ENCODE data around the gene TNP1.

Gene TNP1

DNA sequence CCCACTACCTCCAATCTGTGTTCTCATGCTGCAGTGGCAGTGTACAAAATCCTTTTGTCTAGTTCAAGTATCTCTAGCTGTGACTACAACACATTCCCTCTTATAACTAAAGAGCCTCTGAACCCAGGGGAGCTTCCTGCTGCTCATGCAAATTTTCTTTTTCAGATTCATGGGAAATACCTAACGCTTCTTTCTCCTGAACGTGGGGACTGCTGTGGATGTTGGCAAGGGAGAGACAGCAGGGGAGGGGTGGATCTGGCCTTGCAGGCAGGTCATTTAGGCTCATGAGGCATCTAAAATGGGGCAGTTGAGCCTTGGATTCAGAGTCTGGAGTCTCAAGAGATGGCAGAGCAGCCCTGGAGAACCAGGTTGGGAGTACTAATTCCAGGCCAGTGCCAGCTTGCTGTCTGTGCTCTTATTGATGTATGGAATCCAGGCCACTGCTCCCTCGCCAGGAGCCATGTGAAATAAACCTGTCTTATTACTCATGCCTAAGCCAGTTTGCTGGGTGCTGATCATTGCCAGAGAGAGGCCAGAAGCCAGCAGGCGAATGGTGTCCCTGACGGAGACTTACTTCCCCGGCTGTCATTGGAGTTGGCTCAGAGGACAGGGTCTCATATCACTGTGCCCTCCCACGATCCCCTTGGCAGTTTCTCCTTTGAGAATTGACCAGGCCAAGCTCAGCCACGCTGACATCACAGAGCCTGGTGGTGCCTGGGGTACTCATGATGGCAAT is 29.2 kb upstream of the TNP1 start:
- no peak overlapping the region for H3K27ac ChIP-seq (ENCODE audit: insufficient read depth, low read length, poor library complexity, severe bottlenecking)
- no peaks in the 10 kb centered on the region for H3K27me3 ChIP-seq (replicated peaks; ENCODE audit: control insufficient read depth, insufficient read depth, low read length, poor library complexity, severe bottlenecking)

DNA sequence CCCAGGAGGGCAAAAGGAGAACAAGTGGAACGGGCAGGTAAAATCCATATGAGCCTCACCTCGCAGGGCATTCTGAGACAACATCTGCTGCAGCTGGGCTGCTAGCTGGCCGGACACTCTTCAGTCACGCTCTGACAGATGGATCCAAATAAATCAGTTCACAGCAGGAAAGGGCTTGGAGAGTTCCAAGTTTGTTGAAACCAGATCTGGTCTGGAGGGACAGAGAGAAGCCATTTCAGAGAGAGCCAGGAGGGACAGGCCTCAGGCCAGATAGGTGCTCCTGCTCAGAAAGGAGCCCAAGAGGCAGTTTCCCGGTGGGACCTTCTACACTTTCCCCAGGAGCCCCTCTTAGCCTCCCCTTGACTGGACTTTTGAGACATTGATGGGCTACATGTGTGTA is 28.2 kb upstream of the TNP1 start:
- no peaks in the 10 kb centered on the region for H3K9me3 ChIP-seq (ENCODE audit: control insufficient read depth, low read length)

More for the DNA sequence above, 29.2 kb upstream of the TNP1 start:
- Histone ChIP-seq H3K36me3 (ENCODE audit: control insufficient read depth, insufficient read depth, low read length) (no peaks in the 10 kb centered on the region), H3K4me3 (ENCODE audit: insufficient read depth, low read depth, low read length, poor library complexity, severe bottlenecking) (no peak overlapping the region), H3K9me3 (ENCODE audit: control insufficient read depth, low read length) (no peaks in the 10 kb centered on the region), H3K4me1 (ENCODE audit: control insufficient read depth, insufficient read depth, low read length, poor library complexity, severe bottlenecking) (no peaks in the 10 kb centered on the region)
- DNase-seq, result no peak

DNA sequence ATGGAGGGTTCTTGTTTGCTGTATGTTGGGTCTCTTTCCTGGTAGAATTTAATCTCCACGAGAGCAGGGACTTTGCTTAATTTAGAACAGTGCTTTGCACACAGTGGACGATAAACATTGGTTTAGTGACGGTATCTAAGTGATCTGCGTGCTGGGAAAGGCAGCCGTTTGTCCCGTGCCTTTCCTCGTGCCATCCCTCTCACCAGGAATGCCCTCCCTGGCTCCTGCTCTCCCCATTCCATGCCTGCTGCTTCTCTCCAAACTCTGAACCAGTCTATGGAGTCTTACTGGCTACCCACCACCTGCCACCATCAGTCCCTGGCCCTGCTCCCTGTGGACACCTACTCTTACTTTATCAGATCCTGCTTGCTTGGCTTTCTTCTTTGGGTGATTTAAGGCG is 27.3 kb upstream of the TNP1 start:
- H3K27ac ChIP-seq (ENCODE audit: insufficient read depth, low read length, poor library complexity, severe bottlenecking), result no peak overlapping the region
- no peaks in the 10 kb centered on the region for H3K27me3 ChIP-seq (replicated peaks; ENCODE audit: control insufficient read depth, insufficient read depth, low read length, poor library complexity, severe bottlenecking)
- no peaks in the 10 kb centered on the region for H3K4me1 ChIP-seq (ENCODE audit: control insufficient read depth, insufficient read depth, low read length, poor library complexity, severe bottlenecking)
- no peak overlapping the region for H3K4me3 ChIP-seq (ENCODE audit: insufficient read depth, low read depth, low read length, poor library complexity, severe bottlenecking)
- H3K36me3 ChIP-seq (ENCODE audit: control insufficient read depth, insufficient read depth, low read length), result no peaks in the 10 kb centered on the region
- no peak for DNase-seq
- H3K9me3 ChIP-seq (ENCODE audit: control insufficient read depth, low read length), result no peaks in the 10 kb centered on the region

More for the DNA sequence above, 28.2 kb upstream of the TNP1 start:
- no peaks in the 10 kb centered on the region for H3K4me1 ChIP-seq (ENCODE audit: control insufficient read depth, insufficient read depth, low read length, poor library complexity, severe bottlenecking)
- no peaks in the 10 kb centered on the region for H3K27me3 ChIP-seq (replicated peaks; ENCODE audit: control insufficient read depth, insufficient read depth, low read length, poor library complexity, severe bottlenecking)
- H3K4me3 ChIP-seq (ENCODE audit: insufficient read depth, low read depth, low read length, poor library complexity, severe bottlenecking), result no peak overlapping the region
- no peak for DNase-seq
- H3K27ac ChIP-seq (ENCODE audit: insufficient read depth, low read length, poor library complexity, severe bottlenecking), result no peak overlapping the region
- H3K36me3 ChIP-seq (ENCODE audit: control insufficient read depth, insufficient read depth, low read length), result no peaks in the 10 kb centered on the region

- DNase-seq, result no peak
- no peaks in the 10 kb centered on the region for H3K4me1 ChIP-seq (ENCODE audit: control insufficient read depth, insufficient read depth, low read length, poor library complexity, severe bottlenecking)
- no peaks in the 10 kb centered on the region for H3K27me3 ChIP-seq (replicated peaks; ENCODE audit: control insufficient read depth, insufficient read depth, low read length, poor library complexity, severe bottlenecking)
- no peaks in the 10 kb centered on the region for H3K36me3 ChIP-seq (ENCODE audit: control insufficient read depth, insufficient read depth, low read length)
- no peaks in the 10 kb centered on the region for H3K9me3 ChIP-seq (ENCODE audit: control insufficient read depth, low read length)
- H3K27ac ChIP-seq (ENCODE audit: insufficient read depth, low read length, poor library complexity, severe bottlenecking), result no peak overlapping the region
- H3K4me3 ChIP-seq (ENCODE audit: insufficient read depth, low read depth, low read length, poor library complexity, severe bottlenecking), result no peak overlapping the region
These were observed 25.3 kb upstream of the TNP1 start for GRCh38 chr2:216885117-216885553.

- H3K36me3 ChIP-seq (ENCODE audit: control insufficient read depth, insufficient read depth, low read length), result no peaks in the 10 kb centered on the region
- no peak for DNase-seq
- no peak overlapping the region for H3K27ac ChIP-seq (ENCODE audit: insufficient read depth, low read length, poor library complexity, severe bottlenecking)
- no peaks in the 10 kb centered on the region for H3K9me3 ChIP-seq (ENCODE audit: control insufficient read depth, low read length)
- H3K4me1 ChIP-seq (ENCODE audit: control insufficient read depth, insufficient read depth, low read length, poor library complexity, severe bottlenecking), result no peaks in the 10 kb centered on the region
- no peak overlapping the region for H3K4me3 ChIP-seq (ENCODE audit: insufficient read depth, low read depth, low read length, poor library complexity, severe bottlenecking)
- H3K27me3 ChIP-seq (replicated peaks; ENCODE audit: control insufficient read depth, insufficient read depth, low read length, poor library complexity, severe bottlenecking), result no peaks in the 10 kb centered on the region
These were observed 24.5 kb upstream of the TNP1 start for GRCh38 chr2:216884347-216884746.

DNA sequence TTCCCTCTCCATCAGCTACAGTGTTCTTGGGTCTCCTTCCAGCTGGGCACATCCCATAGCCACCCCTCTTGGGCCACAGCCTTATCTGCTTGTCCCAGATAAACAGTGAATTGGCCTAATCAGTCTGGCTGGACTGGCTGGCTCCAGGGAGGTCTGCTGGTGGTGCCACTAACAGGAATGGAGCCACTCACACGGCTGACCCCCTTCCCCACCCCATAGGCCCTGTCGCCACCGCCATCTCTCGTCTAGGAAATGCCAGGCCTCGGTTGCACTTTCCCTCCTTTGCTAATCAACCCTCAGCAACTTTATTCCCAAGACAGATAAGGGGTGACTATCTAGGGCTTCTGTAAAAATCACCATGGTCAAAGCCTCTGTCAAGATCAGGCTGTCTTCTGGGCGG is 23.0 kb upstream of the TNP1 start:
- no peak overlapping the region for H3K4me3 ChIP-seq (ENCODE audit: insufficient read depth, low read depth, low read length, poor library complexity, severe bottlenecking)
- no peaks in the 10 kb centered on the region for H3K36me3 ChIP-seq (ENCODE audit: control insufficient read depth, insufficient read depth, low read length)
- no peaks in the 10 kb centered on the region for H3K9me3 ChIP-seq (ENCODE audit: control insufficient read depth, low read length)
- no peaks in the 10 kb centered on the region for H3K4me1 ChIP-seq (ENCODE audit: control insufficient read depth, insufficient read depth, low read length, poor library complexity, severe bottlenecking)
- no peak for DNase-seq
- no peak overlapping the region for H3K27ac ChIP-seq (ENCODE audit: insufficient read depth, low read length, poor library complexity, severe bottlenecking)
- H3K27me3 ChIP-seq (replicated peaks; ENCODE audit: control insufficient read depth, insufficient read depth, low read length, poor library complexity, severe bottlenecking), result no peaks in the 10 kb centered on the region

GRCh38 chr2:216881411-216881810 is 21.5 kb upstream of the TNP1 start:
- Histone ChIP-seq H3K27ac (ENCODE audit: insufficient read depth, low read length, poor library complexity, severe bottlenecking) (no peak overlapping the region), H3K4me3 (ENCODE audit: insufficient read depth, low read depth, low read length, poor library complexity, severe bottlenecking) (no peak overlapping the region), H3K27me3 (replicated peaks; ENCODE audit: control insufficient read depth, insufficient read depth, low read length, poor library complexity, severe bottlenecking) (no peaks in the 10 kb centered on the region), H3K4me1 (ENCODE audit: control insufficient read depth, insufficient read depth, low read length, poor library complexity, severe bottlenecking) (no peaks in the 10 kb centered on the region), H3K36me3 (ENCODE audit: control insufficient read depth, insufficient read depth, low read length) (no peaks in the 10 kb centered on the region), H3K9me3 (ENCODE audit: control insufficient read depth, low read length) (no peaks in the 10 kb centered on the region)
- DNase-seq, result no peak

GRCh38 chr2:216880509-216881184 is 20.8 kb upstream of the TNP1 start:
- DNase-seq, result no peak
- Histone ChIP-seq H3K4me1 (ENCODE audit: control insufficient read depth, insufficient read depth, low read length, poor library complexity, severe bottlenecking) (no peaks in the 10 kb centered on the region), H3K9me3 (ENCODE audit: control insufficient read depth, low read length) (no peaks in the 10 kb centered on the region), H3K27me3 (replicated peaks; ENCODE audit: control insufficient read depth, insufficient read depth, low read length, poor library complexity, severe bottlenecking) (no peaks in the 10 kb centered on the region), H3K27ac (ENCODE audit: insufficient read depth, low read length, poor library complexity, severe bottlenecking) (no peak overlapping the region), H3K36me3 (ENCODE audit: control insufficient read depth, insufficient read depth, low read length) (no peaks in the 10 kb centered on the region), H3K4me3 (ENCODE audit: insufficient read depth, low read depth, low read length, poor library complexity, severe bottlenecking) (no peak overlapping the region)

- H3K27me3 ChIP-seq (replicated peaks; ENCODE audit: control insufficient read depth, insufficient read depth, low read length, poor library complexity, severe bottlenecking), result no peaks in the 10 kb centered on the region
- H3K4me1 ChIP-seq (ENCODE audit: control insufficient read depth, insufficient read depth, low read length, poor library complexity, severe bottlenecking), result no peaks in the 10 kb centered on the region
- no peaks in the 10 kb centered on the region for H3K9me3 ChIP-seq (ENCODE audit: control insufficient read depth, low read length)
- H3K4me3 ChIP-seq (ENCODE audit: insufficient read depth, low read depth, low read length, poor library complexity, severe bottlenecking), result no peak overlapping the region
- no peak for DNase-seq
- no peak overlapping the region for H3K27ac ChIP-seq (ENCODE audit: insufficient read depth, low read length, poor library complexity, severe bottlenecking)
- no peaks in the 10 kb centered on the region for H3K36me3 ChIP-seq (ENCODE audit: control insufficient read depth, insufficient read depth, low read length)
These were observed 20.1 kb upstream of the TNP1 start for GRCh38 chr2:216879727-216880508.

DNA sequence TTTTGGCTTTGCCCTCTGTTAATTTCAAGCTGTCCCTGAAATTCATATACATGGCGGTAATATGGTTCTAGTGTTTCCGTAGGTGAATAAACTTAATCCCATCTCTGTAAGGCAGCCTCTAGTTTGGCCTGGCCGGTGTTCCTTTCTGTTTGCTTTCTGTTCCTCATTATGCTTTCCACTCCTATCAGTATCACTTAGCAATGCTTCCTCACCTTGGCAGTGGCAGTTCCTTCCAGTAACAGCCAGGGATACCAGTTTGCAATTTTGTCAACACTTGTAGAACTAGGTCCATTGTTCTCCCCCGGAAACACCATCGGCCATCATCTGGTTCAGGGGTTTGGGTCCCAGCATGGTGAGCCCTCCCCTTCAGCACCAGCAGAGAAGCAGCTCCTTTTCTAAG is 18.2 kb upstream of the TNP1 start:
- H3K36me3 ChIP-seq (ENCODE audit: control insufficient read depth, insufficient read depth, low read length), result no peaks in the 10 kb centered on the region
- no peaks in the 10 kb centered on the region for H3K9me3 ChIP-seq (ENCODE audit: control insufficient read depth, low read length)
- no peak for DNase-seq
- H3K4me3 ChIP-seq (ENCODE audit: insufficient read depth, low read depth, low read length, poor library complexity, severe bottlenecking), result no peak overlapping the region
- H3K27ac ChIP-seq (ENCODE audit: insufficient read depth, low read length, poor library complexity, severe bottlenecking), result no peak overlapping the region
- H3K27me3 ChIP-seq (replicated peaks; ENCODE audit: control insufficient read depth, insufficient read depth, low read length, poor library complexity, severe bottlenecking), result no peaks in the 10 kb centered on the region
- no peaks in the 10 kb centered on the region for H3K4me1 ChIP-seq (ENCODE audit: control insufficient read depth, insufficient read depth, low read length, poor library complexity, severe bottlenecking)

Measured in effector memory CD4-positive, alpha-beta T cell (primary cell).